Upper lobe of right lung (tissue), 1 donor: ENCODE data around the gene KCNT1. TPM values are rescaled to one million over a fixed set of nuclear protein-coding genes. Genes with fewer than 3 reads are reported as not detected.

Source experiments
- ATAC-seq: fragments of 200-7000 bp; cut with Tn5 transposase; one replicate; pipeline ENCODE4 v1.9.1; 2020; ENCODE audit warnings: mild to moderate bottlenecking, moderate library complexity
- DNase-seq: peaks from one replicate; pipeline ENCODE4 v3.0.0-alpha.2; 2020
- H3K27ac ChIP-seq: fragments of 200-600 bp; one replicate; pipeline ENCODE4 v1.8.0; 2022
- H3K27me3 ChIP-seq: fragments of 200-600 bp; one replicate; pipeline ENCODE4 v1.8.0; 2022; ENCODE audit warnings: mild to moderate bottlenecking
- H3K36me3 ChIP-seq: fragments of 200-600 bp; one replicate; pipeline ENCODE4 v1.8.0; 2022
- H3K4me1 ChIP-seq: fragments of 200-600 bp; one replicate; pipeline ENCODE4 v1.8.0; 2022
- H3K4me3 ChIP-seq: fragments of 200-600 bp; one replicate; pipeline ENCODE4 v1.8.0; 2022; ENCODE audit warnings: mild to moderate bottlenecking
- H3K9me3 ChIP-seq: fragments of 200-600 bp; one replicate; pipeline ENCODE4 v1.8.0; 2022
- CTCF ChIP-seq: fragments of 200-600 bp; IDR thresholded peaks from one replicate; pipeline ENCODE4 v1.8.0; 2022; ENCODE audit warnings: antibody characterized with exemption
- intact Hi-C: fragments of 100-400 bp; cut with DNase I; formaldehyde crosslinking; loops from one replicate; pipeline ENCODE4 v1.11.0; 2022
- total RNA-seq: library from RNA; stranded (reverse); fragmentation: NEBNext Ultra II Directional; extraction: Animal tissue kit (Norgen Biotek cat#: 25700); gene quantifications from one replicate; pipeline ENCODE4 v1.2.1, GENCODE V29; 2021
- donor health status: DM: no; HTN: yes; CAD: no; lungs with severe emphysema.

KCNT1 gene
- total RNA-seq, 1 donor from 2014 or later = 0.29 TPM

DNA sequence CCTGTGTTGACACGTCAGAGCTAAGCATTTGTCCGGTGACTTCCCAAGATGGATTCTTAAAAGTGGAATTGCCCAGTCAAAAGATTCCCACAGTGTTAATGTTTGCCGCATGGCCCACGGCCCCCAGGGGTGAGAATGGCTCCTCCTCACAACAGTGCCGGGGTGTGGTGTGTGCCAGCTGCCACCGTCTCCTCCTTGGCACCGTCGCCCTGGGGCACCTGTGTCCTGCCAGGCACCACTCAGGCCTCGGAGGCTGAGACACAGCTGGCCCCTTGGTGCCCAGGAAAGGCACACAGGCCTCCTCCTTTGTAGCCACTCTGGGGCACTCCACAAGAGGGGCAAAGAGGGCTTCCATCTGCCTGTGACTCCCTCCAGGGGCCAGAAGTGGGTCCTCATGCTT is 4.3 kb downstream of the KCNT1 start:
- Histone ChIP-seq H3K4me1 (no peaks in the 10 kb centered on the region), H3K4me3 (no peak overlapping the region), H3K9me3 (no peaks in the 10 kb centered on the region), H3K27me3 (peaks cover 47% of the 10 kb centered on the region), H3K27ac (no peak overlapping the region), H3K36me3 (no peaks in the 10 kb centered on the region)
- ATAC-seq (no peak), DNase-seq (no peak)
- intact Hi-C loops = no loop called here
- TF ChIP-seq CTCF = no peak

GRCh38 chr9:135707252-135708138 is 5.5 kb downstream of the KCNT1 start:
- no peak for TF ChIP-seq CTCF
- Histone ChIP-seq H3K4me1 (no peaks in the 10 kb centered on the region), H3K27ac (no peak overlapping the region), H3K27me3 (peaks cover 42% of the 10 kb centered on the region), H3K36me3 (no peaks in the 10 kb centered on the region), H3K4me3 (no peak overlapping the region), H3K9me3 (no peaks in the 10 kb centered on the region)
- ATAC-seq (no peak), DNase-seq (no peak)
- intact Hi-C loops = no loop called here

DNA sequence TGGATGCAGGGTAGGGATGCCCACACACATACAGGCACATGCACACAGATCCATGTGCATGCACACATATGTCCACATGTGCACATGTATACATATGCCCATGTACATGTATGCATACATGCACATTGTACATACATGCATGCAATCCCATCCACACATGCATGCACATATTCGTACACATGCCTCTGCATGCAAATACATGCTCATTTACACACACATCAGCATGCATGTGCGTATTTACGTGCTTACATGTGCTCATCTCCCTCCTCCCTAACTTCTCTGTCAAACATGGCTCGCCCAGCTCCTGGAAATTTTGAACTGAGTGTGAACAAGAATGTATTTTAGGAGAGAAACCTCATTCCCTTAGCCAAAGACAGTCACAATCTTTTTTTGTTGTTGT is 6.2 kb downstream of the KCNT1 start:
- H3K27ac ChIP-seq = no peak overlapping the region
- peaks cover 36% of the 10 kb centered on the region for H3K27me3 ChIP-seq
- H3K9me3 ChIP-seq = no peaks in the 10 kb centered on the region
- intact Hi-C loops = no loop called here
- no peaks in the 10 kb centered on the region for H3K36me3 ChIP-seq
- H3K4me1 ChIP-seq = no peaks in the 10 kb centered on the region
- ATAC-seq (no peak), DNase-seq (no peak)
- no peak overlapping the region for H3K4me3 ChIP-seq
- no peak for TF ChIP-seq CTCF

- H3K27me3 ChIP-seq = peaks cover 37% of the 10 kb centered on the region
- no peak overlapping the region for H3K27ac ChIP-seq
- no peaks in the 10 kb centered on the region for H3K4me1 ChIP-seq
- no peak for ATAC-seq
- no peaks in the 10 kb centered on the region for H3K36me3 ChIP-seq
- intact Hi-C loops = no loop called here
- no peak for DNase-seq
- no peaks in the 10 kb centered on the region for H3K9me3 ChIP-seq
- TF ChIP-seq CTCF = no peak
- no peak overlapping the region for H3K4me3 ChIP-seq
These were observed 9.4 kb downstream of the KCNT1 start for GRCh38 chr9:135711391-135711790.

GRCh38 chr9:135711881-135712280 is 9.9 kb downstream of the KCNT1 start:
- no peak for ATAC-seq
- Histone ChIP-seq H3K9me3 (no peaks in the 10 kb centered on the region), H3K27ac (no peak overlapping the region), H3K27me3 (peaks cover 38% of the 10 kb centered on the region), H3K36me3 (no peaks in the 10 kb centered on the region), H3K4me3 (no peak overlapping the region), H3K4me1 (no peaks in the 10 kb centered on the region)
- no peak for TF ChIP-seq CTCF
- DNase-seq = no peak
- intact Hi-C loops = no loop called here
